ENCODE data around the gene ASB8.

Gene ASB8

GRCh38 chr12:48157018-48157888, at the start of gene ASB8:
TSS of gene ASB8 (minus strand) at chr12:48157515. CDS start at chr12:48153496, 4,019 bp downstream.
- peak; percentile 95 to 96 for DNase-seq

GRCh38 chr12:48203192-48203591, 45.9 kb upstream of the ASB8 start, which contains the start of gene OR10AD1:
TSS of gene OR10AD1 (minus strand) at chr12:48203292. CDS start at chr12:48203292, 0 bp downstream.
- no peak for DNase-seq

GRCh38 chr12:48202766-48203165, 45.5 kb upstream of the ASB8 start:
- DNase-seq: no peak

- no peak for DNase-seq
These were observed 44.2 kb upstream of the ASB8 start for GRCh38 chr12:48201516-48201915.

- no peak for DNase-seq
These were observed 43.8 kb upstream of the ASB8 start for GRCh38 chr12:48201091-48201490.

GRCh38 chr12:48199774-48200221, 42.5 kb upstream of the ASB8 start:
- DNase-seq: no peak

- DNase-seq: no peak
These were observed 41.7 kb upstream of the ASB8 start for GRCh38 chr12:48198985-48199384.

GRCh38 chr12:48198672-48198971, 41.3 kb upstream of the ASB8 start:
- no peak for DNase-seq

GRCh38 chr12:48197971-48198671, 40.8 kb upstream of the ASB8 start:
- DNase-seq: peak; percentile 88 to 90

GRCh38 chr12:48197549-48197970, 40.2 kb upstream of the ASB8 start:
- peak in 1 of 2 donors; percentile 61 for DNase-seq

GRCh38 chr12:48194799-48195201, 37.5 kb upstream of the ASB8 start:
- no peak for DNase-seq

GRCh38 chr12:48193623-48194022, 36.3 kb upstream of the ASB8 start:
- DNase-seq: no peak

GRCh38 chr12:48192861-48193260, 35.5 kb upstream of the ASB8 start:
- no peak for DNase-seq

GRCh38 chr12:48191096-48191495, 33.8 kb upstream of the ASB8 start:
- no peak for DNase-seq

GRCh38 chr12:48189331-48190125, 32.2 kb upstream of the ASB8 start:
- peak; percentile 45 to 76 for DNase-seq

- no peak for DNase-seq
These were observed 30.8 kb upstream of the ASB8 start for GRCh38 chr12:48187916-48188695.

GRCh38 chr12:48185181-48185919, 28.0 kb upstream of the ASB8 start:
- DNase-seq: peak in 1 of 2 donors; percentile 32

- no peak for DNase-seq
These were observed 27.2 kb upstream of the ASB8 start for GRCh38 chr12:48184549-48184922.

GRCh38 chr12:48183876-48184548, 26.7 kb upstream of the ASB8 start:
- DNase-seq: no peak

GRCh38 chr12:48183091-48183875, 26.0 kb upstream of the ASB8 start, which contains the start of gene CCDC184:
TSS of gene CCDC184 (plus strand) at chr12:48183644. CDS start at chr12:48184123, 479 bp downstream.
- peak; percentile 61 to 70 for DNase-seq
